ENCODE measurements around the gene ARPC2.

ARPC2 gene

DNA sequence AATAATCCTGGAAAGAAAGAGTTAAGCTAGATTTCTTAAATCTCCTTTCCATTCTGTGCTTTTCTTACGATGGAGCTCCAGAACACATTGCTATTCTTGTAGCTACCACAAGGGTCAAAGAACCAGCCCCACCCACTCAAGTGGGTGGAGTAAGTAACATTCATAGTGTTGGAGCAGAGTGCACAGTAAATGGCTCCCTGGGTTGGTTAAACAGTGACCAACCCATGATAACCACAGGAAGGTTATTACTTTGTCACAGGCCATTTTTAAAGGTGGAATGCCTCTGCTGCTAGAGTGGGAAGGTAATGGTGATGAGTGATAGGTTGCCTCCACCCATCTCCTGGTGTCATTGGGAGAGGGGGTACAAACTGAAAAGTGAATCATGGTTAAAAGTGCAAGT, 13.9 kb downstream of the ARPC2 start:
- WGBS (ENCODE audit: insufficient coverage), result 17% methylated on average over 1 of the region's 1 CpG
- Histone ChIP-seq H3K4me1 (ENCODE audit: control extremely low read depth in 1 of 4, control insufficient read depth in 4 of 4, insufficient read depth in 4 of 4, low read length in 3 of 4) (peaks cover 27 to 32% (median 32%) of the 10 kb centered on the region in 4 experiments), H3K27ac (ENCODE audit: insufficient read depth in 1 of 2, low read depth in 1 of 2, low read length in 2 of 2, poor library complexity in 1 of 2, severe bottlenecking in 2 of 2) (peak overlapping the region; percentile 3 to 81), H3K4me3 (ENCODE audit: control insufficient read depth in 1 of 7, extremely low read depth in 1 of 7, insufficient read depth in 4 of 7, low read depth in 2 of 7, low read length in 6 of 7) (peak overlapping the region in 1 of 7 experiments; percentile 13), H3K9me3 (ENCODE audit: control extremely low read depth in 1 of 5, control insufficient read depth in 4 of 5, insufficient read depth in 2 of 5, low read depth in 1 of 5, low read length in 4 of 5) (no peaks in the 10 kb centered on the region), H3K36me3 (ENCODE audit: control insufficient read depth in 4 of 4, insufficient read depth in 4 of 4, low read length in 3 of 4) (peaks cover 16 to 74% (median 58%) of the 10 kb centered on the region in 4 experiments), H3K27me3 (replicated peaks in 2 of 5; ENCODE audit: control insufficient read depth in 4 of 5, insufficient read depth in 5 of 5, low read length in 4 of 5) (no peaks in the 10 kb centered on the region)
- ChIA-PET POLR2A (interaction anchor here (0.7 to 2.4 kb wide), 3 partner anchors 11 to 16 kb away, joined by 3 to 9 read pairs (median 8); partner anchors contain the start of gene ARPC2), CTCF (interaction anchor here (0.9 to 7.3 kb wide), 7 partner anchors 10 to 42 kb away, joined by 3 to 59 read pairs (median 7); partner anchors contain the start of gene GPBAR1)
- peak in 2 of 3 donors; percentile 63 to 70 for DNase-seq

DNA sequence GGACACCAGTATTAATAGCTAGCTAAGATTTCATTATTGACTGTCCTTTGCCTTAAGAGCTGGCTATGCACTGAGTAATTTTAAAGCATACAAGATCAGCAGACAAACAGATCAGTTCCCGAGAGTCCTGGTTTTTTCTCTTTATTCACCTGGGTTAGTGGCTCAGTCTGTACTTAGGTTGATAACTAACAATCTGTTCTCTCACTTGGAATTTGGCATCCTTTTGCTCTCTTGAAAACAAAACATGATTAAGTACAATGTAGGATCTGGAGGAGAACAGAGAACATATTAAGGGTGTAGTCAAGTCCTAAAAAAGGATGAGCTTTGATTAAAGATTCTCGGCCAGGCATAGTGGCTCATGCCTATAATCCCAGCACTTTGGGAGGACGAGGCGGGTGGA, 16.6 kb downstream of the ARPC2 start:
- Histone ChIP-seq H3K4me1 (ENCODE audit: control extremely low read depth in 1 of 4, control insufficient read depth in 4 of 4, insufficient read depth in 4 of 4, low read length in 3 of 4) (peaks cover 21 to 28% (median 23%) of the 10 kb centered on the region in 4 experiments), H3K9me3 (ENCODE audit: control extremely low read depth in 1 of 5, control insufficient read depth in 4 of 5, insufficient read depth in 2 of 5, low read depth in 1 of 5, low read length in 4 of 5) (no peaks in the 10 kb centered on the region), H3K4me3 (ENCODE audit: control insufficient read depth in 1 of 7, extremely low read depth in 1 of 7, insufficient read depth in 4 of 7, low read depth in 2 of 7, low read length in 6 of 7) (no peak overlapping the region), H3K36me3 (ENCODE audit: control insufficient read depth in 4 of 4, insufficient read depth in 4 of 4, low read length in 3 of 4) (peaks cover 26 to 83% (median 60%) of the 10 kb centered on the region in 4 experiments), H3K27me3 (replicated peaks in 2 of 5; ENCODE audit: control insufficient read depth in 4 of 5, insufficient read depth in 5 of 5, low read length in 4 of 5) (no peaks in the 10 kb centered on the region), H3K27ac (ENCODE audit: insufficient read depth in 1 of 2, low read depth in 1 of 2, low read length in 2 of 2, poor library complexity in 1 of 2, severe bottlenecking in 2 of 2) (no peak overlapping the region)
- ChIA-PET CTCF (interaction anchor here (0.8 to 7.3 kb wide), 4 partner anchors 9 to 24 kb away, joined by 3 to 59 read pairs (median 6); no protein-coding TSS in a partner anchor), POLR2A (interaction anchor here (0.6 kb wide), 1 partner anchor 1738 kb away, joined by 4 read pairs; no protein-coding TSS in a partner anchor)
- WGBS (ENCODE audit: insufficient coverage), result 95% methylated on average over 2 of the region's 4 CpGs
- no peak for DNase-seq

DNA sequence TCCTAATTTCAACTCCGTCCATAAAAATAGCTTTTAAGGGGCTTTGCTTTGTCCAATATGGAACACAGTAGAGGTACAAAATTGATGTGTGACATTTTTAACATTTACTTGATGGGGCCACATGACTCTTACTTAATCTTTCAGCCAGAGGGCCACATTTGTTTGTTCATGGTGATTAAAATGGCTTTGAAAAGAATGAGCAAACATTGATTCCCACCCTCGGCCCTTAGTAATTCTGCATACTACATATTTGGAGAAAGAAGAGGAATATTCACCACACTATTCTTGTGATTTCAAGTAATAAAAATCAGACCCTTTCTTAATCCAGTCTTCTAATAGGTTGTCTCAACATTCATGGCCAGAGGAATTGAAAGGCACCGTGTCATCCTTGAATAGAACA, 17.5 kb downstream of the ARPC2 start:
- no peaks in the 10 kb centered on the region for H3K27me3 ChIP-seq (replicated peaks in 2 of 5; ENCODE audit: control insufficient read depth in 4 of 5, insufficient read depth in 5 of 5, low read length in 4 of 5)
- H3K27ac ChIP-seq (ENCODE audit: insufficient read depth in 1 of 2, low read depth in 1 of 2, low read length in 2 of 2, poor library complexity in 1 of 2, severe bottlenecking in 2 of 2), result no peak overlapping the region
- H3K36me3 ChIP-seq (ENCODE audit: control insufficient read depth in 4 of 4, insufficient read depth in 4 of 4, low read length in 3 of 4), result peaks cover 34 to 89% (median 67%) of the 10 kb centered on the region in 4 experiments
- DNase-seq, result no peak
- ChIA-PET CTCF (interaction anchor here (1.2 to 7.3 kb wide), 3 partner anchors 8 to 14 kb away, joined by 3 to 59 read pairs (median 8); no protein-coding TSS in a partner anchor), POLR2A (no interaction called here)
- H3K4me3 ChIP-seq (ENCODE audit: control insufficient read depth in 1 of 7, extremely low read depth in 1 of 7, insufficient read depth in 4 of 7, low read depth in 2 of 7, low read length in 6 of 7), result no peak overlapping the region
- 100% methylated on average over 2 of the region's 3 CpGs for WGBS (ENCODE audit: insufficient coverage)
- H3K9me3 ChIP-seq (ENCODE audit: control extremely low read depth in 1 of 5, control insufficient read depth in 4 of 5, insufficient read depth in 2 of 5, low read depth in 1 of 5, low read length in 4 of 5), result no peaks in the 10 kb centered on the region
- peaks cover 14 to 19% (median 15%) of the 10 kb centered on the region in 4 experiments for H3K4me1 ChIP-seq (ENCODE audit: control extremely low read depth in 1 of 4, control insufficient read depth in 4 of 4, insufficient read depth in 4 of 4, low read length in 3 of 4)

DNA sequence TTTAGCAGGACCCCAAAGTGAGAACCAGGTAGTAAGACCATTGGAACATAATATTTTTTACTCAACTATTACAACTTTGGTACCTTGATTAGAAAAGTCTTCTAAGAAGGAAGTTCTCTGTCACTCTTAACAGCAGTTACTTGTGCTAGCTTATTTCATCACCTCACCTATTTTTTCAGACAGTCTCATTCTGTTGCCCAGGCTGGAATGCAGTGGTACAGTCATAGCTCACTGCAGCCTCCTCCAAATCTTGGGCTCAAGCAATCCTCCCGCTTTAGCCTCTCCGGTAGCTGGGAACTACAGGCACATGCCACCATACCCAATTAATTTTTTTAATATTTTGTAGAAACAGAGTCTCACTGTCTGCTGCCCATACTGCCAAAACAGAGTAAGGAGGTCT, 18.0 kb downstream of the ARPC2 start:
- no peaks in the 10 kb centered on the region for H3K27me3 ChIP-seq (replicated peaks in 2 of 5; ENCODE audit: control insufficient read depth in 4 of 5, insufficient read depth in 5 of 5, low read length in 4 of 5)
- peaks cover 34 to 90% (median 68%) of the 10 kb centered on the region in 4 experiments for H3K36me3 ChIP-seq (ENCODE audit: control insufficient read depth in 4 of 4, insufficient read depth in 4 of 4, low read length in 3 of 4)
- peak overlapping the region in 1 of 2 experiments; percentile 22 for H3K27ac ChIP-seq (ENCODE audit: insufficient read depth in 1 of 2, low read depth in 1 of 2, low read length in 2 of 2, poor library complexity in 1 of 2, severe bottlenecking in 2 of 2)
- ChIA-PET POLR2A (no interaction called here), CTCF (interaction anchor here (1.2 to 7.3 kb wide), 2 partner anchors 13 to 14 kb away, joined by 3 to 59 read pairs; no protein-coding TSS in a partner anchor)
- H3K4me1 ChIP-seq (ENCODE audit: control extremely low read depth in 1 of 4, control insufficient read depth in 4 of 4, insufficient read depth in 4 of 4, low read length in 3 of 4), result peaks cover 10 to 14% (median 11%) of the 10 kb centered on the region in 4 experiments
- no peaks in the 10 kb centered on the region for H3K9me3 ChIP-seq (ENCODE audit: control extremely low read depth in 1 of 5, control insufficient read depth in 4 of 5, insufficient read depth in 2 of 5, low read depth in 1 of 5, low read length in 4 of 5)
- WGBS (ENCODE audit: insufficient coverage), result no CpG with 5 or more reads among the region's 2 CpGs
- H3K4me3 ChIP-seq (ENCODE audit: control insufficient read depth in 1 of 7, extremely low read depth in 1 of 7, insufficient read depth in 4 of 7, low read depth in 2 of 7, low read length in 6 of 7), result no peak overlapping the region
- no peak for DNase-seq

DNA sequence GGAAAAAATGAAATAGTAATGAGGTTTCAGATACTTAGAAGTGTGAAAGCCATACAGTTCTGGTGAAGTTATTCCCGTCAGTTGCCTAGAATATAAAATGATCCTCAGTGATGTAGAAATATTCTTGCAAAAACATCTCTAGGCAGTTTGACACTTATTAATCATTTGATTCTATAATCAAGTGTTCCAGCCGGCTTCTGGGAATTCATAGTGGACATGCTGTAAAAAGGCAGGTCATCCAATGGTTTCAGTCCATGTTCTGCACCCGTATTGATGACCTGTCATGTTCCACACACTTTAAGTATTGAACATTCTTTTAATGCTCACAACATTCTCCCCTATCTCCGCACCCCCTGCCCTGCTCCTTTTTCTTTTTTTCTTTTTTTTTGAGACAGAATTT, 19.8 kb downstream of the ARPC2 start:
- CTCF ChIA-PET, result interaction anchor here (1.1 kb wide), 1 partner anchor 34 kb away, joined by 3 read pairs; the partner anchor contains the start of genes AAMP and PNKD
- 96% methylated on average over 3 of the region's 4 CpGs for WGBS (ENCODE audit: insufficient coverage)
- H3K4me3 ChIP-seq (ENCODE audit: control insufficient read depth in 1 of 7, extremely low read depth in 1 of 7, insufficient read depth in 4 of 7, low read depth in 2 of 7, low read length in 6 of 7), result no peak overlapping the region

DNA sequence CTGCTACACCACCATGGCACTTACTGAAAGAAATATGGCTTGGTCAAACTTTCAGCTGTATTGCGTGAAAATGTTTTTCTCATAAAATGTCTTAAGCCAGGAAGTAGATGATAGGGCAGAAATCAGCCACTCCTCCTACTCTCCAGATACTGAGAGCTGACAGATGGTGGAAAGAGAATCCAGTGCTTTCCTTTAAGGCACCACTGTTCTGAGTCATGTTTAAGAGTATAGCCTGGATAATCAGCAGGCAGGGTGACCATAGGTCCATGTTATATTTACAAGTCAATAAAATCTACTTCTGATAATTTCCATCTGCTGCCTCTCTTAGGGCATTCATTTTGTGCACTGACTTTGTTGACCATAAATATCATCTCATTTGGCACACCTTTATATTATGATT, 21.9 kb downstream of the ARPC2 start:
- ChIA-PET CTCF (interaction anchor here (1.7 kb wide), 1 partner anchor 51 kb away, joined by 6 read pairs; no protein-coding TSS in a partner anchor), POLR2A (no interaction called here)
- Histone ChIP-seq H3K9me3 (ENCODE audit: control extremely low read depth in 1 of 5, control insufficient read depth in 4 of 5, insufficient read depth in 2 of 5, low read depth in 1 of 5, low read length in 4 of 5) (no peaks in the 10 kb centered on the region), H3K4me3 (ENCODE audit: control insufficient read depth in 1 of 7, extremely low read depth in 1 of 7, insufficient read depth in 4 of 7, low read depth in 2 of 7, low read length in 6 of 7) (no peak overlapping the region), H3K27ac (ENCODE audit: insufficient read depth in 1 of 2, low read depth in 1 of 2, low read length in 2 of 2, poor library complexity in 1 of 2, severe bottlenecking in 2 of 2) (no peak overlapping the region), H3K27me3 (replicated peaks in 2 of 5; ENCODE audit: control insufficient read depth in 4 of 5, insufficient read depth in 5 of 5, low read length in 4 of 5) (no peaks in the 10 kb centered on the region), H3K4me1 (ENCODE audit: control extremely low read depth in 1 of 4, control insufficient read depth in 4 of 4, insufficient read depth in 4 of 4, low read length in 3 of 4) (no peaks in the 10 kb centered on the region), H3K36me3 (ENCODE audit: control insufficient read depth in 4 of 4, insufficient read depth in 4 of 4, low read length in 3 of 4) (peaks cover 35 to 91% (median 67%) of the 10 kb centered on the region in 4 experiments)
- DNase-seq, result no peak
- WGBS (ENCODE audit: insufficient coverage), result no CpG with 5 or more reads among the region's 1 CpG

More for the DNA sequence above, 19.8 kb downstream of the ARPC2 start:
- Histone ChIP-seq H3K4me1 (ENCODE audit: control extremely low read depth in 1 of 4, control insufficient read depth in 4 of 4, insufficient read depth in 4 of 4, low read length in 3 of 4) (no peaks in the 10 kb centered on the region), H3K27me3 (replicated peaks in 2 of 5; ENCODE audit: control insufficient read depth in 4 of 5, insufficient read depth in 5 of 5, low read length in 4 of 5) (no peaks in the 10 kb centered on the region), H3K27ac (ENCODE audit: insufficient read depth in 1 of 2, low read depth in 1 of 2, low read length in 2 of 2, poor library complexity in 1 of 2, severe bottlenecking in 2 of 2) (no peak overlapping the region), H3K9me3 (ENCODE audit: control extremely low read depth in 1 of 5, control insufficient read depth in 4 of 5, insufficient read depth in 2 of 5, low read depth in 1 of 5, low read length in 4 of 5) (no peaks in the 10 kb centered on the region), H3K36me3 (ENCODE audit: control insufficient read depth in 4 of 4, insufficient read depth in 4 of 4, low read length in 3 of 4) (peaks cover 37 to 89% (median 65%) of the 10 kb centered on the region in 4 experiments)
- DNase-seq, result no peak
- POLR2A ChIA-PET, result no interaction called here

DNA sequence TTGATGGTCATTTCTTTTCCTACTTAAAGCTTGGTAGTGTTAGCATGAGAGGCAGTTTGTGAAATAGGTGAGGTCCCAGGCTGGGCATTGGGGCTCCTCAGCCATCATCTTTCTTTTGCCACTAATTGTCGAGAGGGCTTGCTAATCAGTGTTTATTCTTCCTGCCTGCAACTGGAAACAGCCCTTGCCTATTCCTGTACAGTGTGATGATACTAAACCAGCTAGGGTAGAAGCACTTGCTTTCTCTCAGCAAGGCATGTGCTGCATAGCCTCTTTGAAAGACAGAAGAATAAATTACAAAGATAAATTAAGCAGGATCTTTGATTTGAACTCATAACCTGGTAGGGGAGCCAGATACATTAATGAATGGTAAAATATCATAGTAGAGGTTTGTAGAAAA, 27.2 kb downstream of the ARPC2 start:
- Histone ChIP-seq H3K9me3 (ENCODE audit: control extremely low read depth in 1 of 5, control insufficient read depth in 4 of 5, insufficient read depth in 2 of 5, low read depth in 1 of 5, low read length in 4 of 5) (no peaks in the 10 kb centered on the region), H3K27me3 (replicated peaks in 2 of 5; ENCODE audit: control insufficient read depth in 4 of 5, insufficient read depth in 5 of 5, low read length in 4 of 5) (no peaks in the 10 kb centered on the region), H3K4me1 (ENCODE audit: control extremely low read depth in 1 of 4, control insufficient read depth in 4 of 4, insufficient read depth in 4 of 4, low read length in 3 of 4) (no peaks in the 10 kb centered on the region), H3K36me3 (ENCODE audit: control insufficient read depth in 4 of 4, insufficient read depth in 4 of 4, low read length in 3 of 4) (peaks cover 31 to 91% (median 70%) of the 10 kb centered on the region in 4 experiments), H3K27ac (ENCODE audit: insufficient read depth in 1 of 2, low read depth in 1 of 2, low read length in 2 of 2, poor library complexity in 1 of 2, severe bottlenecking in 2 of 2) (no peak overlapping the region), H3K4me3 (ENCODE audit: control insufficient read depth in 1 of 7, extremely low read depth in 1 of 7, insufficient read depth in 4 of 7, low read depth in 2 of 7, low read length in 6 of 7) (no peak overlapping the region)
- POLR2A ChIA-PET, result interaction anchor here (1.5 kb wide), 1 partner anchor 13 kb away, joined by 3 read pairs; no protein-coding TSS in a partner anchor
- WGBS (ENCODE audit: insufficient coverage), result 100% methylated on average over 1 of the region's 1 CpG
- CTCF ChIA-PET, result interaction anchor here (1.0 to 3.6 kb wide), 7 partner anchors 9 to 59 kb away, joined by 3 to 18 read pairs (median 5); no protein-coding TSS in a partner anchor
- no peak for DNase-seq
